Kidney glomerular epithelial cell (primary cell): ENCODE data around the gene MT1A.

Experiments used
- DNase-seq: peaks from one replicate; lab custom pipeline; 2025; lab: John Stamatoyannopoulos, UW

MT1A gene

DNA sequence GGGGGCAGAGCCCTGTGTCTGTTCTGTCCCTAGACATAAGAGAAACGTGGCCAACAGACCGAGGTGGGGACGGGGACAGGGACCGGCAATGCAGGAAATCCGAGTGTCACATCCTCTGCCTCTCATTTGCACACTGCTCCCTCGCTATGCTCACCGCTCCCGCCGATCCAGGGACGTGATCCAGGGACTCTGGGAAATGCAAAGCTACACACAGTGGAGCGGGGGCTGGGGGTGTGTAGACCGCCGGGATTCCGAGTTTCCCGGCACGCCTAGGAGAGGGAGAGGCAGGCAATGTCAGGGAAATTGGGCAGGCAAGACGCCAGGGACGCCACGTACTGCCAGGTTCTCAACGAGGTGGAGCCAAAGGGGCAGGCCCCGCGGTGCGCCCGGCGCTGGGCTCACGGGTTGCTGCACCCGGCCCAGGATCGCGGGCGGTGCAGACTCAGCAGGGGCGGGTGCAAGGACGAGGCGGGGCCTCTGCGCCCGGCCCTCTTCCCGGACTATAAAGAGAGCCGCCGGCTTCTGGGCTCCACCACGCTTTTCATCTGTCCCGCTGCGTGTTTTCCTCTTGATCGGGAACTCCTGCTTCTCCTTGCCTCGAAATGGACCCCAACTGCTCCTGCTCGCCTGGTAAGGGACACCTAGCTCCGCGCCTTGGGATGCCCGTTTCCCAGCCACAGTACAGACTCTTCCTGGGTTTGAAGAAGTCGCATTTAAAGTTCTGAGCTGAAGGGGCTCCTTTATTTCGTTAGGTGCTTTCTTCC is 43.7 kb downstream of the MT1A start, which contains the start of gene MT1X:
Gene MT1X (plus strand): TSS at position 532 of the 764 bp plus-strand sequence. CDS start 71 bp downstream, at position 603.
- peak; percentile 82 for DNase-seq

DNA sequence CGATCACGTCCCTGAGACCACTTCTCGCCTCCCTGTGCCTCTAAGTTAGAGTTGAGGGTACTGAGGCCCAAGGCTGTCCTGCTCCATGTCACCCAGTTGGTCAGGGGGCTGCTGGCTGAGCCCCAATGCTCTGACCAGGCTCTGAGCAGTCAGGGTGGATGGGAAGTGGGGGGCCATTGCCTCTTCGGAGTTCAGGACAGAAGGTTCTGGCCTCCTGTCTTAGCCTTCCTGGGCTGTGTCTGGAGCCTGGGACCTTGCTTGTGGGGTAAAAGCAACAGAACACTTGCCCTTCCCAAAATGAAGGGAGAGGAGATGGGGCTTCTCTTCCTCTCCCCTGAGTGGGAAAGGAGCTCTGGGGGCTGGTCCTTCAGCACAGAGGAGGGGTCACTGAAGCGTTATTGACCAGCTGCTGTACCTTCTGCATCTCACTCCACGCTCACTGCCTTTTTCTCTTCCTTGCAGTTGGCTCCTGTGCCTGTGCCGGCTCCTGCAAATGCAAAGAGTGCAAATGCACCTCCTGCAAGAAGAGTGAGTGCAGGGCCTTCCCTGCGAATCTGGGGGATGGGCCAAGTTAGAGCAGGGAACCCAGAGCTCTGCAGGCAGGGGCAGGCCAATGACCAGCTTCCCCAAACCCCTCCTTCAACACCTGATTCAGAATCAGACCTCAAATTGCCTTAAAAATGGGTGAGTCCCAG is 44.4 kb downstream of the MT1A start:
- no peak for DNase-seq

DNA sequence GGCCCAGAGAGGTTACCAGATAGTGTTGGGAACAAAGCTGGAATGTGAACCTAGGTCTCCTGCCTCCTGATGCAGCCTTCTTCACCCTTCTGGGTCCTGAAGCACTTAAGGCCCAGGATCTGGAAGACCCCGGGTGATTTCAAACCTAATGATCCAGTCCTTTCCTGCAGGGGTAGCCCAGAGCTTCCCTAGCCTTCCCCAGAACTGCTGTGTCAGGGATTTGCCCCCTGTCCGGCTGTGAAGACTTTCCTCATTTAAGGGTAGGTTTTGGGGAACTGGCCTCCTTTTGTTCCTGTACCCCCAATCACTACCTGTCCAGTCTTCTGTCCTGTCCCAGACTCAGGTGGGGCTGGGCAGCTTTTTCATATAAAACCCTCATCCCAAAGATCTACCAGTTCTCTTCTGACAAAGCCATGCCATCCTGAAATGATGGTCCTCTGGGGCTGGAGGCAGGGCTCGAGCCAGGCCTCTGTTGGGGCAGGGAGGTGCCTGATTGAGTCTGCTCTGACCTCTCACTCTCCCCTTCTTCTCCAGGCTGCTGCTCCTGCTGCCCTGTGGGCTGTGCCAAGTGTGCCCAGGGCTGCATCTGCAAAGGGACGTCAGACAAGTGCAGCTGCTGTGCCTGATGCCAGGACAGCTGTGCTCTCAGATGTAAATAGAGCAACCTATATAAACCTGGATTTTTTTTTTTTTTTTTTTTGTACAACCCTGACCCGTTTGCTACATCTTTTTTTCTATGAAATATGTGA is 45.1 kb downstream of the MT1A start:
- DNase-seq = no peak

DNA sequence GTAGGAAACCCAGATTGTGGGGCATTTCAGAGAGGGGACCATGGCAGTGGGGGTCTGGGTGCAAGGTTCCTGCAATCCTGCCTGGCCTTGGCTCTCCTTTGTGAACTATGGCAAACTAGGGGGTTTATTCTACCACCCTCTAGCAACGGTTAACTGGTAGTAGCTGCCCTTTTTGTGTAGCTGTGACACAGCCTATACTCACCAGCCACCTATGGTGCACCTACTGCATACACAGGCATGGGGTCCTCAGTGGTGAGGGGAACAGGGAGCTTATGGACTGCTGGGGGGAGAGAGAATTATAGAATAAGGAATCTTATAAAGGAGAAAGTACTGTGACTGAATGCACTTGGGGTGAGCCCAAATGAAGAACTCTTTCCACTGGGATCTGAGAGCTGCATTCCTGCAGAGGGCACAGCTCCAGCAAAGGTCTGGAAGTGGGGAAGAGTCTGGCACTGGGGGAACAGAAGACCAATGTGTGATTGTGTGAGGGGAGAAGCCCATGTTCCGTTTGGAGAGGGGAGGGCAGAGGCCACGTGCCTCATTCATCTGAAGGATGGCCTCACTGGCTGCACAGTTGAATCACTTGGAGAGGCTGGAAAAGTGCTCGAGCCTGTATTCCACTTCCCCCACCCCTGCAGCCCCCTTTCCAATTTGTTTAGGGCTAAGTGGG is 45.9 kb downstream of the MT1A start:
- DNase-seq = no peak

DNA sequence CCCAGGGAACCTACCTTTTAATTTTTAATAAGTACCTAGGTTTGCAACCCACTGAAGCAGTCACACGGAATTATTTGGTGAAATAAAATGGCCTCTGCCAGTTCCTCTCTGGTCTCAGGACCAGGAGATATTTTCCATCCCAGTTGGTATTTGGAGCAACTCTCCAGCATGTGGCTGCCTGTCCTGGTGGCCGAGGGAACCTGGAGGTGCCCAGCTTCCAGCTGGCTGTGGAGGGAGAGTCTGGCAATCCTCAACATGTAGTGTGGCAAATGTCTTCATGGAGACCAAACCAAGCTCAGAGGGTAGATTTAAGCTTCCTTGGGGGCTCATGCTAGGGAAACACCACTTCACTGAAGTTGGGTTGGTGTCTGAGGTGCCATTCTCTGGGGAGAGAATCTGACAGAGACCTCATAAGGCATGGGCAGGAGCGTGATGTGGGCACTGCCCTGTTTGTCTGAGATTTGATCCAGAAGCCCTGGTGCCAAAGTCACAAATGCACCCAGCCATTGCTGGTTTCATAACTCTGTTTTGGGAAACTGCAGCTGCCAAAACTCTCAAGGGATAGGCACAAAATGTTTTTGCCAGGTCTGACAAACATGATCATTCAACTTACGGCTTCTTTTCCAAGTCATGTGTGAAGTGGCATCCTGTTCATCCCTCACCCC is 46.6 kb downstream of the MT1A start:
- no peak for DNase-seq

DNA sequence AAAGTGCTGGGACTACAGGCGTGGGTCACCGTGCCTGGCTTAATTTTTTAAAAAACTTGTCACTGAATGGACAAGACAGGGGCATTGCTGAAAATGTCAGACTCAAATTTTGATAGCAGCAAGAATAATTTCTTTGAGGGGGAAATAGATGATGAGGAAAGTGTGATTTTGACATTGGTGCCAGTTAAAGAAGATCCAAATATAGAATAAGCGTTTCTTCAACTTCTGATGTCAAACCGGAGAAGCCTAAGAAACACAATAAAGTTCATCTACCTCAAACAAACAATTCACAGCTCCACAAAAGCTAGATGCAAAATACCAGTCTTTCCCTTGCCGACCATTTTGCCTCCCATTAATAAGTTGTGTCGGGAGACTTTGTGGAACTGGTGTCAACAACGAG is 48.3 kb downstream of the MT1A start:
- DNase-seq = no peak

DNA sequence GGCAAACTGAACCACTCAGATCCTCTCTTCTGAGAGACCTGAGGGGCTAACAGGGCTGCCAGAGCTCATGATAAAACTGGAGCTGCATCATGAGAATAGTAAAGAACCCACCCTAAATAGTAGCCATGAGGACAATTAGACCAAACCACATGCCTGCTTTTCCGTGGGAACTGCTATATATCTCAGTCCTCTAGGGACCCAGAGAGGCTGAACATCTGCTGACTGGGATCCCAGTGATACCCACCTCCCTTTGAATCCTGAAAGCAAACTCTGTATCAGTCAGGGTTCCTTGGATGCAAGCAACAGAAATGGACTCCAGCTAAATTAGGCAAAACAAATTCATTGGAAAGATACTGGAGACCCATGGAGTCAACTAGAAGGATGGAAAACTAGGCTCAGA is 50.3 kb downstream of the MT1A start:
- no peak for DNase-seq

DNA sequence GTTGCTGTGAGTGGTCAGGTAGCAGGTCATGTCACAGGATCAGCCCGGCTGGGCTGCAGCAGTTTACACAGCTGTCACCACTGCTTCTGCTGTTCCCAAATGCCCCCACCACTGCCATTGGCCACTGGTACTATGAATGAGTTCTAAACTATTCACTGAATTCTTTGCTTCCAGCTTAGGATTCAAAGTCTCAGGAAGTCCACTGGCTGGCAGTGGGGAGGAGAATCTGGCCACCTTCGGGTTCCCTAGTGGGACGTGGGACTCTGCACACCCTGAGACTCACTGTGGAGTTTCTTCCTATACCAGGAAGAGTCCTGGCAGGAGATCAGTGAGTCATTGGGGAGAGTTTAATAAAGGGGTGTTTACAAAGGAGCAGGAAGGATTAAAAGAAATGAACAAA is 50.7 kb downstream of the MT1A start:
- DNase-seq = no peak
